Muscle layer of duodenum (tissue), 2 donors: ENCODE data around the gene POLR2F.

Source experiments
- H3K27ac ChIP-seq: one replicate; pipeline ENCODE4 v1.7.0; 2013; ENCODE audit warnings: mild to moderate bottlenecking, low read length
- H3K27me3 ChIP-seq: one replicate; pipeline ENCODE4 v1.7.0; 2013; ENCODE audit warnings: low read depth, mild to moderate bottlenecking, control low read depth, low read length
- H3K36me3 ChIP-seq, 2 donors: one replicate each; pipeline ENCODE4 v1.7.0; 2013; ENCODE audit warnings: low read length in 2 of 2, control low read depth in 1 of 2, mild to moderate bottlenecking in 1 of 2; ENCODE audit not compliant: insufficient read depth in 2 of 2, control insufficient read depth in 1 of 2
- H3K4me1 ChIP-seq, 2 donors: one replicate each; pipeline ENCODE4 v1.7.0; 2013; ENCODE audit warnings: low read length in 2 of 2, mild to moderate bottlenecking in 2 of 2, control low read depth in 1 of 2, moderate library complexity in 1 of 2; ENCODE audit not compliant: insufficient read depth in 2 of 2, control insufficient read depth in 1 of 2
- H3K4me3 ChIP-seq, 2 donors: one replicate each; pipeline ENCODE4 v1.7.0; 2013; ENCODE audit warnings: low read length in 2 of 2, low read depth in 1 of 2, mild to moderate bottlenecking in 1 of 2
- H3K9me3 ChIP-seq, 2 donors: one replicate each; pipeline ENCODE4 v1.7.0; 2013; ENCODE audit warnings: low read length in 2 of 2, control low read depth in 1 of 2, mild to moderate bottlenecking in 1 of 2; ENCODE audit not compliant: control insufficient read depth in 1 of 2
- donor health status: healthy.

The POLR2F gene

GRCh38 chr22:38016182-38017151 lies 63.0 kb downstream of the POLR2F start:
- Histone ChIP-seq H3K36me3 (no peaks in the 10 kb centered on the region), H3K4me3 (peak overlapping the region in 1 of 2 donors; percentile 33), H3K9me3 (no peaks in the 10 kb centered on the region), H3K27me3 (no peaks in the 10 kb centered on the region), H3K4me1 (peaks cover 7 to 19% of the 10 kb centered on the region in 2 donors), H3K27ac (peak overlapping the region; percentile 45)

GRCh38 chr22:38017272-38017920 lies 63.9 kb downstream of the POLR2F start:
- Histone ChIP-seq H3K27ac (peak overlapping the region; percentile 61), H3K27me3 (no peaks in the 10 kb centered on the region), H3K9me3 (no peaks in the 10 kb centered on the region), H3K4me1 (peaks cover 7 to 19% of the 10 kb centered on the region in 2 donors), H3K4me3 (peak overlapping the region in 1 of 2 donors; percentile 33), H3K36me3 (no peaks in the 10 kb centered on the region)

DNA sequence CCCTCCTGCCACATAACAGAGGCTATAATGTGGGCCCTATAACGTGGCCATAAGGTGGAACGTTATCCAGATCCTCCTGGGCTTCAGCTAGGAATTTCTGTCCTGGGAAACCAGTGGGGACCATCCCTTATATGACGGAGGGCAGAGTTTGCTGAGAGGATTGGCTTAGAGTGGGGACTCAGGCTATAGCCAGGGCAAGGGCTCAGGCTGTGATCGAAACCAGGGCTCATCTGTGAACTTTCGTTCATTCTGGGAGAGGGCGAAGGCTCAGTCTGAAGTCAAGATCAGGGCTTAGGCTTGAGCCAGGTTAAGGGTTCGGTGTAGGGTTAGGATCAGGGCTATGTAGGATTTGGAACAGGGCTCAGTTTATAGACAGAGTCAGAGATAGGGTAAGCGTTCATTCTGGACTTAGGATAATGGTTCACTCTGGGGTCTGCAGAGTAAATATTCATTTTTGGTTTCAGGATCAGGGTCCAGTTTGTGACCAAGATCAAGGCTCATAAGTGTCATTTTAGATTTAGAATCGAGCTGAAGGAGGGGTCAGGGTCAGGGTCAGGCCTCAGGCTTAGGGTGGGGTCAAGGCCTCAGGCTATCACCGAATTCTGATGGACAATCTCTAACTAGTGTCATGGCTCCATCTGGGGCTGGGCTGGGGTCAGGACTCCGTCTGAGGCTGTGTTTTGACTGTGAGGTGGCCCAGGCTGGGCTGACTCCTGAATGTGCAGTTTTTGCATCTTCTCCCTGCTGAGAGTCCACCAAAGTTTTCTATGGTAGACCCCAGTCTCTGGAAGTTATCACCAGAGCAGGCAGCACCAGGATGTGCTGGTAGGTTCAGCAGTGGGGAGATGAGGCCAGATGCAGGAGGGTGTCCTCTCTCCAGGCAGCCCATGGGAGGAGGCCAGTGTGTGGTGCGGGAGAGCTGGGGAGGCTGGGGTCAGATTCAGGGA lies 64.7 kb downstream of the POLR2F start:
- H3K36me3 ChIP-seq: no peaks in the 10 kb centered on the region
- H3K4me1 ChIP-seq: peaks cover 7 to 19% of the 10 kb centered on the region in 2 donors
- H3K4me3 ChIP-seq: no peak overlapping the region
- H3K27me3 ChIP-seq: no peaks in the 10 kb centered on the region
- no peaks in the 10 kb centered on the region for H3K9me3 ChIP-seq
- peak overlapping the region; percentile 61 for H3K27ac ChIP-seq
